ACC112 (cell line): ENCODE data around the gene ARHGAP9.
"Not testable (repeated sequence)": the region's sequence is repeated elsewhere in the genome, so short reads cannot be mapped to it uniquely, and the experiment has no call there.

Experiments
- H2AFZ ChIP-seq: fragments of 200-600 bp; sonication (generic); one replicate; pipeline ENCODE4 v1.6.0; 2017; ENCODE audit warnings: antibody characterized with exemption, low read length; ENCODE audit not compliant: unreplicated experiment
- H3K27ac ChIP-seq: fragments of 200-600 bp; sonication (generic); 2 replicates; pipeline ENCODE4 v1.5.1; 2014; ENCODE audit warnings: low read depth, mild to moderate bottlenecking, antibody characterized with exemption, low read length, moderate library complexity
- H3K27me3 ChIP-seq: fragments of 200-600 bp; sonication (generic); 2 replicates; pipeline ENCODE4 v1.6.1; 2014; ENCODE audit warnings: mild to moderate bottlenecking, antibody characterized with exemption, low read length, moderate library complexity, mixed read lengths; ENCODE audit not compliant: insufficient read depth
- H3K36me3 ChIP-seq: fragments of 200-600 bp; sonication (generic); 2 replicates; pipeline ENCODE4 v1.6.1; 2016; ENCODE audit warnings: mild to moderate bottlenecking, antibody characterized with exemption, low read length, moderate library complexity, mixed read lengths; ENCODE audit not compliant: insufficient read depth
- H3K4me1 ChIP-seq: fragments of 200-600 bp; sonication (generic); one replicate; pipeline ENCODE4 v1.6.1; 2016; ENCODE audit warnings: low read length, mixed read lengths; ENCODE audit not compliant: insufficient read depth, unreplicated experiment, control insufficient read depth
- H3K4me3 ChIP-seq: fragments of 200-600 bp; sonication (generic); 2 replicates; pipeline ENCODE4 v1.5.1; 2014; ENCODE audit warnings: mild to moderate bottlenecking, low read depth, low read length
- H3K79me2 ChIP-seq: fragments of 200-600 bp; sonication (generic); one replicate; pipeline ENCODE4 v1.6.0; 2016; ENCODE audit warnings: low read length; ENCODE audit not compliant: control insufficient read depth, unreplicated experiment, insufficient read depth

ARHGAP9 gene

GRCh38 chr12:57446292-57446960, 33.2 kb downstream of the ARHGAP9 start:
- H3K79me2 ChIP-seq = no peaks in the 10 kb centered on the region
- H2AFZ ChIP-seq = no peak overlapping the region
- H3K4me1 ChIP-seq = no peaks in the 10 kb centered on the region
- no peak overlapping the region for H3K27ac ChIP-seq
- H3K36me3 ChIP-seq = no peaks in the 10 kb centered on the region
- no peaks in the 10 kb centered on the region for H3K27me3 ChIP-seq
- no peak overlapping the region for H3K4me3 ChIP-seq

GRCh38 chr12:57444744-57445143, 34.9 kb downstream of the ARHGAP9 start:
- H3K4me1 ChIP-seq = no peaks in the 10 kb centered on the region
- no peaks in the 10 kb centered on the region for H3K27me3 ChIP-seq
- H2AFZ ChIP-seq = no peak overlapping the region
- no peak overlapping the region for H3K4me3 ChIP-seq
- H3K79me2 ChIP-seq = no peaks in the 10 kb centered on the region
- no peaks in the 10 kb centered on the region for H3K36me3 ChIP-seq
- H3K27ac ChIP-seq = no peak overlapping the region

- H3K4me1 ChIP-seq, H3K4me3 ChIP-seq, H3K79me2 ChIP-seq, H3K36me3 ChIP-seq, H2AFZ ChIP-seq, H3K27me3 ChIP-seq, H3K27ac ChIP-seq: not testable (repeated sequence)
Observed at GRCh38 chr12:57444337-57444736, 35.3 kb downstream of the ARHGAP9 start.

GRCh38 chr12:57441846-57442427, 37.7 kb downstream of the ARHGAP9 start:
- Histone ChIP-seq H3K79me2 (no peaks in the 10 kb centered on the region), H3K36me3 (no peaks in the 10 kb centered on the region), H3K4me3 (no peak overlapping the region), H2AFZ (no peak overlapping the region), H3K27ac (no peak overlapping the region), H3K27me3 (no peaks in the 10 kb centered on the region), H3K4me1 (no peaks in the 10 kb centered on the region)

- not testable (repeated sequence) for H3K4me1 ChIP-seq, H3K27ac ChIP-seq, H3K27me3 ChIP-seq, H3K4me3 ChIP-seq, H2AFZ ChIP-seq, H3K79me2 ChIP-seq, H3K36me3 ChIP-seq
Observed at GRCh38 chr12:57441393-57441792, 38.3 kb downstream of the ARHGAP9 start.

GRCh38 chr12:57439762-57440266, 39.9 kb downstream of the ARHGAP9 start:
- no peaks in the 10 kb centered on the region for H3K27me3 ChIP-seq
- H2AFZ ChIP-seq = no peak overlapping the region
- no peaks in the 10 kb centered on the region for H3K79me2 ChIP-seq
- H3K36me3 ChIP-seq = no peaks in the 10 kb centered on the region
- H3K27ac ChIP-seq = no peak overlapping the region
- no peaks in the 10 kb centered on the region for H3K4me1 ChIP-seq
- H3K4me3 ChIP-seq = no peak overlapping the region

DNA sequence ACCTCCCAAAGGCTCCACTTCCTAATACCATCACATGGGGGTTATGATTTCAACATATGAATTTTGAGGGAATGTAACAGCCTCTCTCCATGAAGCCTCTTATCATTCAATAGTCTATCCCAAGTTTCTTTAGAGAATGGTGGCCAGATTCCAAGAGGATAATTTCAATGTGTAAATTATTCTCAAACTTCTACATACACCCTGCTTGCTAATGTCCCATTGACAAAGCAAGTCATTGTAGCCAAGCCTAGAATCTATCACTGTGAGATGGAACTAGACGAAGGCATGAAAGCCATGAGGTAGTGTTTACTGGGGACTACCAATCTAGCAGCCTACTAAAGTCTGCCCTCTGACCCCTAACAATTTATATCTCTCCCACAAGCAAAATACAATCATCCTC, 41.3 kb downstream of the ARHGAP9 start:
- no peak overlapping the region for H2AFZ ChIP-seq
- H3K36me3 ChIP-seq = no peaks in the 10 kb centered on the region
- no peaks in the 10 kb centered on the region for H3K27me3 ChIP-seq
- no peak overlapping the region for H3K4me3 ChIP-seq
- H3K27ac ChIP-seq = no peak overlapping the region
- H3K79me2 ChIP-seq = no peaks in the 10 kb centered on the region
- no peaks in the 10 kb centered on the region for H3K4me1 ChIP-seq

DNA sequence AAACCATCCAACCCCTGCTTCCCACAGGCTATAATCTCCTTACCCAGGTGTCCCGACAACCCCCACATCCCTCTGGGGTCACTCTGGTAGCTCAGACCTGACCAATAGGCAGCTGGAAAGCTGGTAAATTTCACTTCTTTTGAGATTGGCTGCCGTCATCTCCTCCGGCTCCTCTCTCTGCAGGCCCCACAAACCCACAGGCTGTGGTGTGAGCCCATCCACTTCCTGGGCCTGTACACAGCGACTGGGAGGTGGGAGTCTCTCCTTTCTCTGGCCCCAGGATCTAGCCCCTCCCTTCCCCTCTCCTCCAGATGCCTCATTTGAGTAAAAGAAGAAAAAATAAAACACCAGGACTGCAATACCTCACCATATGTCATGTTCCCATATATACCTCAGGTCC, 44.4 kb downstream of the ARHGAP9 start:
- Histone ChIP-seq H3K79me2 (peaks cover under 1% of the 10 kb centered on the region), H3K4me3 (no peak overlapping the region), H3K36me3 (no peaks in the 10 kb centered on the region), H3K27ac (no peak overlapping the region), H2AFZ (no peak overlapping the region), H3K27me3 (no peaks in the 10 kb centered on the region), H3K4me1 (peaks cover 5% of the 10 kb centered on the region)

DNA sequence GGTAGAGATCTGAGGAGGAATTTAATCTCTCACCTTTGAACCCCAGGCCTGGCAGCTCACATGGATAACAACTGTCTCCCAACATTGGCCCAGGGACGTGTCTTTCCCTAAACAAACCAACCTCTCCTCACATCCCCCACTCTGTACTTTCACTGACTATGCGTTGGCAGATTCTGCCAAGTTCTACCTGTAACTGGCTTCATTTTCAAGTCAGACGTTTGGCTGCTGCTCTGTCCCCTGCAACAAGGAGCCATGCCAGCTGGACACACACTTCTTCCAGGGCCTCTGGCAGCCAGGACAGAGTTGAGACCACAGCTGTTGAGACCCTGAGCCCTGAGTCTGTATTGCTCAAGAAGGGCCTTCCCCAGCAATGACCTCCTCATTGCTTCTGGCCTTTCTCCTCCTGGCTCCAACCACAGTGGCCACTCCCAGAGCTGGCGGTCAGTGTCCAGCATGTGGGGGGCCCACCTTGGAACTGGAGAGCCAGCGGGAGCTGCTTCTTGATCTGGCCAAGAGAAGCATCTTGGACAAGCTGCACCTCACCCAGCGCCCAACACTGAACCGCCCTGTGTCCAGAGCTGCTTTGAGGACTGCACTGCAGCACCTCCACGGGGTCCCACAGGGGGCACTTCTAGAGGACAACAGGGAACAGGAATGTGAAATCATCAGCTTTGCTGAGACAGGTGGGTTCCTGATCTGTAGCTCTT, 45.0 kb downstream of the ARHGAP9 start, which contains the start of gene INHBC:
Gene INHBC, plus strand, starts transcription at position 268 of the 707 bp plus-strand sequence. Its CDS starts 103 bp downstream, at position 371.
- H2AFZ ChIP-seq = no peak within 1 kb of the TSS
- no peaks in the 10 kb centered on the region for H3K36me3 ChIP-seq
- no peaks in the 10 kb centered on the region for H3K27me3 ChIP-seq
- peaks cover 5% of the 10 kb centered on the region for H3K4me1 ChIP-seq
- peaks cover 7% of the 10 kb centered on the region for H3K79me2 ChIP-seq
- no peak within 1 kb of the TSS for H3K27ac ChIP-seq
- no peak within 1 kb of the TSS for H3K4me3 ChIP-seq

DNA sequence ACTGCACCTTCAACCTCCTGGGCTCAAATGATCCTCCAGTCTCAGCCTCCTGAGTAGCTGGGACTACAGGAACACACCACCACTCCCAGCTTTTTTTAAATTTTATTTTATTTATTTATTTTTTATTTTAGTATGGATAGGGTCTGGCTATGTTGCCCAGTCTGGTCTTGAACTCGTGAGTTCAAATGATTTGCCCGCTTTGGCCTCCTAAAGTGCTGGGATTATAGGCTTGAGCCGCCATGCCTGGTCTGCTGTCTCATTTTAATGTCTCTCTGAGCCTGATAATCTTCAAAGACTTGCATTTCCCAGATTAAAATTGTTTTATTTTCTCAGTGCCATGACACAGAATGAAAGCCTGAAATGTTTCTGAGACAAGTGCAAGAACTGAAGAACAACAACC, 46.3 kb downstream of the ARHGAP9 start:
- Histone ChIP-seq H3K79me2 (peaks cover 20% of the 10 kb centered on the region), H2AFZ (no peak overlapping the region), H3K4me1 (peaks cover 9% of the 10 kb centered on the region), H3K4me3 (no peak overlapping the region), H3K27ac (no peak overlapping the region), H3K27me3 (no peaks in the 10 kb centered on the region), H3K36me3 (no peaks in the 10 kb centered on the region)
